ENCODE results near the gene RABGAP1L. TPM values are rescaled to one million over a fixed set of nuclear protein-coding genes. Genes with fewer than 3 reads are reported as not detected.

Gene RABGAP1L
- total and polyA plus RNA-seq, 10 donors: 30.3 to 125 (median 77.7) TPM

GRCh38 chr1:174998569-174999215 is 839.4 kb downstream of the RABGAP1L start:
- Histone ChIP-seq H3K9me3 (no peaks in the 10 kb centered on the region), H3K27me3 (replicated peaks in 1 of 7) (no peaks in the 10 kb centered on the region), H3K4me1 (peaks cover 20 to 47% (median 41%) of the 10 kb centered on the region in 6 donors), H3K36me3 (peaks cover 0 to 4% (median 0%) of the 10 kb centered on the region in 6 donors), H3K4me3 (peak overlapping the region in 7 of 8 donors; percentile 17 to 98 (median 91)), H3K27ac (peak overlapping the region; percentile 96 to 99 (median 98))
- DNase-seq: peak; percentile 83
- 13 to 23% (median 19%) methylated on average over 19 of the region's 19 CpGs for WGBS, 5 donors
- TF ChIP-seq POLR2AphosphoS5 (IDR thresholded peaks at IDR 0.05): no peak
- TF ChIP-seq CTCF (IDR thresholded peaks at IDR 0.05 in 8 of 11, conservative IDR thresholded peaks at IDR 0.05 in 3 of 11): peak; percentile 78 to 93 (median 86)
- intact Hi-C loops (cut with DNase I; ENCODE audit: low total_unique reads): no loop called here

- 0 to 1% (median 0%) methylated on average over 51 to 58 of the region's 58 CpGs for WGBS, 5 donors
- DNase-seq: peak; percentile 97
- peak overlapping the region; percentile 96 to 99 (median 98) for H3K27ac ChIP-seq
- peaks cover 0 to 4% (median 0%) of the 10 kb centered on the region in 6 donors for H3K36me3 ChIP-seq
- no peaks in the 10 kb centered on the region for H3K9me3 ChIP-seq
- peak overlapping the region; percentile 62 to 98 (median 90) for H3K4me3 ChIP-seq
- H3K27me3 ChIP-seq (replicated peaks in 1 of 7): no peaks in the 10 kb centered on the region
- intact Hi-C loops (cut with DNase I; ENCODE audit: low total_unique reads): no loop called here
- H3K4me1 ChIP-seq: peaks cover 20 to 54% (median 48%) of the 10 kb centered on the region in 6 donors
- peak; percentile 95 to 99 (median 96) for TF ChIP-seq POLR2AphosphoS5 (IDR thresholded peaks at IDR 0.05)
- TF ChIP-seq POLR2A (IDR thresholded peaks at IDR 0.05): peak in 2 of 3 donors; percentile 70 to 85
- TF ChIP-seq CTCF (IDR thresholded peaks at IDR 0.05 in 8 of 11, conservative IDR thresholded peaks at IDR 0.05 in 3 of 11): peak in 2 of 11 experiments; percentile 18 to 38
Measured at GRCh38 chr1:174999216-174999935, 840.1 kb downstream of the RABGAP1L start.

GRCh38 chr1:174999936-175000696 is 840.8 kb downstream of the RABGAP1L start, which contains the start of gene CACYBP:
CACYBP (plus strand) TSS chr1:174999947; CDS start chr1:175000181, 234 bp downstream.
- H3K4me1 ChIP-seq: peaks cover 20 to 60% (median 51%) of the 10 kb centered on the region in 6 donors
- no peaks in the 10 kb centered on the region for H3K27me3 ChIP-seq (replicated peaks in 1 of 7)
- peaks cover 0 to 8% (median 5%) of the 10 kb centered on the region in 6 donors for H3K36me3 ChIP-seq
- H3K27ac ChIP-seq: peak within 1 kb of the TSS; percentile 96 to 99 (median 98)
- no peaks in the 10 kb centered on the region for H3K9me3 ChIP-seq
- TF ChIP-seq POLR2A (IDR thresholded peaks at IDR 0.05) (peak in 1 of 3 donors; percentile 34), POLR2AphosphoS5 (IDR thresholded peaks at IDR 0.05) (peak in 2 of 3 donors; percentile 89 to 90), CTCF (IDR thresholded peaks at IDR 0.05 in 8 of 11, conservative IDR thresholded peaks at IDR 0.05 in 3 of 11) (no peak)
- intact Hi-C loops (cut with DNase I; ENCODE audit: low total_unique reads): no loop called here
- peak within 1 kb of the TSS; percentile 62 to 98 (median 90) for H3K4me3 ChIP-seq
- WGBS, 5 donors: 0% methylated on average over 24 to 71 of the region's 71 CpGs
- peak; percentile 99 for DNase-seq

Data from spleen (tissue), 11 donors.